HG03135 (cell line): ENCODE measurements around the gene ZMYND10.
A peak's percentile ranks its signal among the peaks of the same experiment; 100 is the strongest.

Experiments used
- ATAC-seq: cut with Tn5 transposase; IDR thresholded peaks from one replicate; pipeline ENCODE4 v1.9.1; 2021; ENCODE audit warnings: mild to moderate bottlenecking, moderate library complexity; ENCODE audit not compliant: unreplicated experiment

Gene ZMYND10

GRCh38 chr3:50327129-50327528 lies 18.4 kb downstream of the ZMYND10 start:
- no peak for ATAC-seq

GRCh38 chr3:50326182-50326541 lies 19.4 kb downstream of the ZMYND10 start:
- ATAC-seq = no peak

GRCh38 chr3:50325497-50326181 lies 19.9 kb downstream of the ZMYND10 start:
- ATAC-seq = no peak

GRCh38 chr3:50325113-50325480 lies 20.4 kb downstream of the ZMYND10 start:
- ATAC-seq = no peak

- ATAC-seq = no peak
Observed at GRCh38 chr3:50324351-50325112, 21.0 kb downstream of the ZMYND10 start.

GRCh38 chr3:50323614-50324199 lies 21.8 kb downstream of the ZMYND10 start:
- no peak for ATAC-seq

- no peak for ATAC-seq
Observed at GRCh38 chr3:50323092-50323600, 22.4 kb downstream of the ZMYND10 start.

GRCh38 chr3:50322386-50323091 lies 23.0 kb downstream of the ZMYND10 start, which contains the start of gene HYAL2:
TSS of gene HYAL2 (minus strand) at chr3:50322745. CDS start at chr3:50320489, 2,256 bp downstream.
- no peak for ATAC-seq

GRCh38 chr3:50322115-50322385 lies 23.5 kb downstream of the ZMYND10 start:
- no peak for ATAC-seq

- peak; percentile 71 for ATAC-seq
Observed at GRCh38 chr3:50321336-50322114, 24.0 kb downstream of the ZMYND10 start.

GRCh38 chr3:50320853-50321335 lies 24.6 kb downstream of the ZMYND10 start:
- ATAC-seq = peak; percentile 38

GRCh38 chr3:50319894-50320625 lies 25.5 kb downstream of the ZMYND10 start:
- no peak for ATAC-seq

- ATAC-seq = no peak
Observed at GRCh38 chr3:50319181-50319893, 26.2 kb downstream of the ZMYND10 start.

GRCh38 chr3:50318615-50319014 lies 26.9 kb downstream of the ZMYND10 start:
- ATAC-seq = no peak

- no peak for ATAC-seq
Observed at GRCh38 chr3:50318163-50318562, 27.4 kb downstream of the ZMYND10 start.

- no peak for ATAC-seq
Observed at GRCh38 chr3:50317300-50317699, 28.2 kb downstream of the ZMYND10 start.

- no peak for ATAC-seq
Observed at GRCh38 chr3:50316657-50317242, 28.8 kb downstream of the ZMYND10 start.

- no peak for ATAC-seq
Observed at GRCh38 chr3:50314816-50315215, 30.7 kb downstream of the ZMYND10 start.

GRCh38 chr3:50314342-50314741 lies 31.2 kb downstream of the ZMYND10 start:
- ATAC-seq = no peak
